PC-9 (cell line): ENCODE results near the gene KANK2.

ENCODE experiments used
- EZH2 ChIP-seq: fragments of 200-600 bp; sonication (generic); IDR thresholded peaks from 2 replicates; pipeline ENCODE4 v1.8.0; 2017; ENCODE audit warnings: antibody characterized with exemption, low read depth
- TF ChIP-seq, protein P1 (sequence below): fragments of 200-600 bp; sonication (generic); conservative IDR thresholded peaks from 2 replicates; pipeline ENCODE4 v1.6.1; 2017; ENCODE audit warnings: mixed run types, antibody characterized with exemption, mild to moderate bottlenecking, moderate library complexity

DNA sequence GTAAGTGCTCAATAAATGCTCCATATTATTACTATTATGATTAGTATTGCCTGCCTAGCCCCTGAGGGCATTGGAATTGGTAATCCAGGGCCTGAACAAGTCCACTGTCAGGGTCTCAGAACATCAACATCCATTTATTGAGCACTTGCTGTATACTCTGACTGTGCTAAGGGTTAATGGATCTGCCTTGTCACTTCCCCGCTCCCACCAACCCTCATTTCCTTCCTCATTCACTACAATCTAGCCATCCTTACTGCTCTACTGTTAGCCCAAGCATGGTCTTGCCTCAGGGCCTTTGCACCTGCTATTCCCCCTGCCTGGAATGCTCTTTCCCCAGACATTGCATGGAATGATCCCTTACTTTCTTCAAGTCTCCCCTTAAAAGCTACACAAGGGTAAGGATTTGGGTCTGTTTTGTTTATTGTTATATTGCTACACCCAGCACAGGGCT is 29.4 kb upstream of the KANK2 start:
- TF ChIP-seq, protein P1, sequence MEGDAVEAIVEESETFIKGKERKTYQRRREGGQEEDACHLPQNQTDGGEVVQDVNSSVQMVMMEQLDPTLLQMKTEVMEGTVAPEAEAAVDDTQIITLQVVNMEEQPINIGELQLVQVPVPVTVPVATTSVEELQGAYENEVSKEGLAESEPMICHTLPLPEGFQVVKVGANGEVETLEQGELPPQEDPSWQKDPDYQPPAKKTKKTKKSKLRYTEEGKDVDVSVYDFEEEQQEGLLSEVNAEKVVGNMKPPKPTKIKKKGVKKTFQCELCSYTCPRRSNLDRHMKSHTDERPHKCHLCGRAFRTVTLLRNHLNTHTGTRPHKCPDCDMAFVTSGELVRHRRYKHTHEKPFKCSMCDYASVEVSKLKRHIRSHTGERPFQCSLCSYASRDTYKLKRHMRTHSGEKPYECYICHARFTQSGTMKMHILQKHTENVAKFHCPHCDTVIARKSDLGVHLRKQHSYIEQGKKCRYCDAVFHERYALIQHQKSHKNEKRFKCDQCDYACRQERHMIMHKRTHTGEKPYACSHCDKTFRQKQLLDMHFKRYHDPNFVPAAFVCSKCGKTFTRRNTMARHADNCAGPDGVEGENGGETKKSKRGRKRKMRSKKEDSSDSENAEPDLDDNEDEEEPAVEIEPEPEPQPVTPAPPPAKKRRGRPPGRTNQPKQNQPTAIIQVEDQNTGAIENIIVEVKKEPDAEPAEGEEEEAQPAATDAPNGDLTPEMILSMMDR: no peak
- TF ChIP-seq EZH2: no peak
